GM10847 (cell line): ENCODE results near the gene ZNF429.

ENCODE experiments used
- POLR2A ChIP-seq: IDR thresholded peaks from 2 replicates; pipeline ENCODE4 v1.6.1; 2011; ENCODE audit not compliant: insufficient read length; ENCODE audit errors: extremely low read depth

ZNF429 gene

GRCh38 chr19:21584537-21584936 lies 79.1 kb downstream of the ZNF429 start:
- no peak for TF ChIP-seq POLR2A

GRCh38 chr19:21585281-21585890 lies 80.0 kb downstream of the ZNF429 start:
- no peak for TF ChIP-seq POLR2A

DNA sequence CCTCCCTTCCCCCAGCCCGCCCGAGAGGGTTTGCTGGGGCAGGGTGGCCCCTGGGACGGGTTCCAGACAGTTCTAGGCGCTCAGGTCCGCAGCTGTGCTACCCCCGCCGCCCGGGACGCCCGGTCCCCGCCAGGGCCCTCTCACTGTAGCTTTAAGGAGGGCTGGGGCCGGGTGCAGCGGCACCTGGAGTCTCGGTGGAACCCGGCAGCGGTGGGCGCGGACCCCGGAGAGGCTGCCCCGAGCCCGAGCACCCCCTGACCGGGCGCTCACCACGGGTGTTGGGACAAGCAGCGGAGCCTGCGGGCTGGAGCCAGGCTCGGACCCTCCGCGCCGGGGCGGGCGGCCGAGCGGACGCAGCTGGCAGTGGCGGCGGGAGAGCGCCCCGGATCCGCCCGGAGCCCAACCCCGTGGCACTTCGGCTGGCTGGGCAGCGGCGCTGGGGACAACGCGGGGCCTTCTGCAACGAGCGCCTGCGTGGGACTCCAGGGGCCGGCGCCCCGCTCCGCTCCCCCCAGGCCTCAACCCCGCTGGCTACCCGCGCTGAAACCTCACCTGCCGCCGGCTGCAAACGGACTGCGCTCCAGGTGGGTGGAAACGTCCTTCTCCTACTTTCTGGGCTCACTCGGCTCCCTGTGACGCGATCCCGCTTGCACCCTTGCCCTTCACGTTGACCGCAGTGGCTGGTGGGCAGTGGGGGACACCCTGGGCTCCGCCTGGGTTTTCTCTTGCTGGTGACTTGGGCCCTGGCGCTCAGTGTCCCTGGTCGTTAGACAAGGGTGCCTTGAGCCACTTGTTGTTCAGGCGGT lies 81.1 kb downstream of the ZNF429 start:
- no peak for TF ChIP-seq POLR2A

GRCh38 chr19:21587117-21587461 lies 81.7 kb downstream of the ZNF429 start:
- TF ChIP-seq POLR2A: no peak

DNA sequence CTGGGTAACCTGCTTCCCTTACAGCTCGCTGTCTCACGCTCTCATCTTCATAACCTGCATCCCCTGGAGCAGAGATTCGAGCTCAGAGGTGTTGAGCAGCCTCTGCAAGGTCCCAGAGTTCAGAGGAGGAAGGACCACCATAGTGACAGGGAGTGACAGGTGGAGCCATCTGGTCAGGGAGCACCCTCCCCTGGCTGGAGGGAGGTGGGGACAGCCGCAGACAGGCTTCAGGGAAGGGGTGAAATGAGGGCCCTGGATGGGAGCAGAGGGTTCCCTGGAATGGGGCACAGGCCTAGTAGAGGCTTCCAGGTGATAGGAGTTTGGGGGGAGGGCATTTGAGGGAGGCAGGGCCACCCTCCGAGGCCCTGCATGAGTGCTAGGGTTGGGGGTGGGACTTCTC lies 82.1 kb downstream of the ZNF429 start:
- no peak for TF ChIP-seq POLR2A

DNA sequence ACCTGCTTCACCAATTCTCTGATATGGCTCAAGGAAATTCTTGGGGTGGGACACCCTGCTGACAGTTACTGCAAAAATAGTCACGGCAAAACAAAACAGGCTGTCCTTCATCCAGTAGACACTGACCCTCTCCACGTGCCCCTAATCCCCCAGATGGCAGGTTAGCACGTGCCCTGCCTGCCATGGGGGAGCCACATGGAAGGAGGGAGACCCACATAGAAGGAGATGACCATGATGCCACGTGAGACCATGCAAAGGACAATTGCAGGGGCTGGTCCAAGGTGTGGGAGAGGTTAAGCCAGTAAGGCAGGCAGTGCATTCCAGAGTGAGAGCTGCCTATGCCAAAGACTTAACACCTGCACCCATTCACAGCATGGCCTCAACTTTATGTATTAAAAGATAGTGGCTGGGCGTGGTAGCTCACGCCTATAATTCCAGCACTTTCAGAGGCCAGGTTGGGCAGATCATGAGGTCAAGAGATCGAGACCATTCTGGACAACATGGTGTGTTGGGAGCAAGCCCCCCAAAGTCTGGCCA lies 82.7 kb downstream of the ZNF429 start:
- no peak for TF ChIP-seq POLR2A

GRCh38 chr19:21590867-21591266 lies 85.5 kb downstream of the ZNF429 start:
- no peak for TF ChIP-seq POLR2A

DNA sequence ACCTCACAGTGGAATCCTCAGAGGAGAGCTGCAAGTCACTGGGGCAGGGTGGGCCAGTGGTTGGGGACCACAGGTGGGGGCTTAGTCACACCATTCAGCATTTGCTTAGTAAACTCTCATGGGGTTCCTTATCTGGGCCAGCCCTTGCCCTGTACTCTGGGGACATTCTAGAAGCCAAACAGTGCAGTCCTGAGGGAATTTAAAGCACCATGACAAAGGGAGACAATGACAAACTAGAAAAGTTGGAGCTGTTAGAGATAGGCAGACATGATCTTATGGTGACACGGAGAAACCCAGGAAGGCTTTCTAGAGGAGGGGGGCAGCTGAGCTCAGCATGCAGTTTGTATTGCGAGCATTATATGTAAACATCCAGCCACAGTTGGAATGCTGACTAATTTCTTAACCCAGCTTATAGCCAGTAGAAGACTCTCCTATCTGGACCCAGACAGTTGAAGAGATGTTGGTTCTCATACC lies 87.6 kb downstream of the ZNF429 start:
- no peak for TF ChIP-seq POLR2A

GRCh38 chr19:21593502-21593901 lies 88.1 kb downstream of the ZNF429 start:
- TF ChIP-seq POLR2A: no peak

DNA sequence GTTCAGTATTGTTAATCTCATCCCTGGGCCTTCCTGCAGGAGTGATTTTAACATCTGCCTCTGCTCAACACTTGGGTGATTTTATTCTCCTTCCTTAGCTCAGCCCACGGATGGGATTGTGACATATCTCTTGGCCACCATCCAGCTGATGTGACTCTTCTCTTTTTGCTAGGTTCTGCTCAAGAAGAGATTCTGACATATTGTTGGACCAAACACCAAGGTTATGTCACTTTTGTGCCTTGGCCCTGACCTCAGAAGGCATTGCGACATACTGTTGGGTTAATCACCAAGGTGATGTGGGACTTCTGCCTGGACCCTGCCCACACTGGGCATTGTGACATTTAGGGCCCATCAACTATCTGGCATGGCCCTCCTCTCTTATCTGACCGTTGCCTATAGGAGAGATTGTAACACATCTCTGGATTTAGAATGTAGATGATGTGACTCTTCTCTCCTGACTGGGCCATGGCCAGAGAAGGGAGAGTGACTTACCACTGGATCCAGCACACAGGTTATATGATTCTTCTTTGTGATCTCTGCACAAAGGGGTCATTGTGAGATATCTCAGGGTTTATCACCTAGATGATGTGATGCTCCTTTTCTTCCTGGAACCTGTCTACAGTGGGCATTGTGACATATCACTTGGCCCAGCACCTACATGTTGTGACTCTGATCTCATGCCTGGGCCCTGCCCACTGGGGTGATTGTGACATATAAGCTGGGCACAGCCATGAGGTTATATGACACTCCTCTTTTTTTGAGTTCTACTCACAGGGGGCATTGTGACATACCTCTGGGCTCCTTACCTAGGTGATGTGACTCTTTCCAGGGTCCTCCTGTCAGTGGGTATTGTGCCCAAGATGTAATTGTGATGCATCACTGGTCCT lies 88.8 kb downstream of the ZNF429 start:
- no peak for TF ChIP-seq POLR2A

GRCh38 chr19:21595185-21595584 lies 89.8 kb downstream of the ZNF429 start:
- TF ChIP-seq POLR2A: no peak

DNA sequence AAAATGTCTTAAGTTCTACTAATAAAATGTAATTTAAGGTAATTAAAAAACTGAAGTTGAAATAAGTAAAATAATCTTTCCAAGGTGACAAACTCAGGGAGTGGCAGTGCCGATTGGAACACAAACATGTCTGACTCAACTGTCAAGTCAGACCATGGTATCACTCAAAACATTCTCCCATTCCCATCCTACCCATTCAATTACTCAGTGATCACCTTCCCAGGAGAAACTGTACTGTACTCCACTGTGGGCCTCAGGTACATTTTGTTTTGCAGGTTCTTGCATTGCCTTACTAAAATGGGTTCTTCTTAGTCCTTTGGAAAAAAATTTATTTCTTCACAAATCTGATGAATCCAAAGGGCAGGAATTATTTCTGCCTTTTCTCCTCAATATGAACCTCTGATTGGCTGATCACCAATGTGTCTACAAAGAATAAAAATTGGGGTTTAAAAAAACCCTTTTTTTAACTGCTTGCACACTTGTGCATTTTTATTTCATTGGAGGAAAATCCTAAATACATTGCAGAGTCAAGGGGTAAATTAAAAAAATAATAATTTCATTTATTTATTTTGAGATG lies 96.8 kb downstream of the ZNF429 start:
- no peak for TF ChIP-seq POLR2A

DNA sequence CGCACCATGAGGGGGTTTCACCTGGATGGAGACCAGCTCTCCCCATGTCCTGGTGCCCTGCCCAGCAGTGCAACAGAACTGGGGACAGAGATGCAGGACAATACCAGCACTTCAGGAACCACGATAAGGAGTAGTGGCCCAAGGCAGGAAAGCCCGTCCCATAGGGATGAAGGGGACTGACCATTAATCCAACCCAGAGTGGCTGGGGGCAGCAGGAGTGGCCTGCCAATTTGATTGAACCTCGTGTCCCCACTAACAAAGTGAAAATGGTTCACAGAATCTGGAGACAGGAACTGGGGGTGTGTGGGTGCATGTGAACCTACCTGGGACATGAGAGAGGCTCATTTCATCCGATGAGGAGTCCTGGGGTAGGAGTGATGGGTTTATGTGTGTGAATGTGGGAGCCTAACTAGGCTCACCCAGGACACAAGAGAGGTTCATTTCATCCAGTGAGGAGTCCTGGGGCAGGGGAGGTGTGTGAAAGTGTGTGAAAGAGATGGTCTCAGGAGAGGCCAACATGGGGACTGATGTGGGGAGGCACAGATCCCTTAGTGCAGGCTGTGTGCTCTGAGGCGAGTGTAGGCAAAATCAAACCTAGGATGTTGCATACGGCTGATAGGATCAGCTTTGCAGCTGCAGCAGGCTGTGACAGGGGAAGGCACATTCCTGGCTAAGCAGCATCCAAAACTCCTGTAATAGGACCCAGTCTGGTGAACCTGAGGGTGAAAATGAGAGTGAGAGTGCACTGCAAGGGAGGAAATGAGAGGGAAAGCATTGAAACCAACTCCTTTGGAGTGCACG lies 98.2 kb downstream of the ZNF429 start:
- TF ChIP-seq POLR2A: no peak

GRCh38 chr19:21604351-21604926 lies 99.0 kb downstream of the ZNF429 start:
- no peak for TF ChIP-seq POLR2A
